A549 (cell line): ENCODE measurements around the gene GTPBP2. TPM values are rescaled to one million over a fixed set of nuclear protein-coding genes. Genes with fewer than 3 reads are reported as not detected.
"Not testable (repeated sequence)": the region's sequence is repeated elsewhere in the genome, so short reads cannot be mapped to it uniquely, and the experiment has no call there.

ENCODE experiments used
- ATAC-seq, 2 experiments: fragments of 200-7000 bp in 1 of 2; fragments of >200 bp in 1 of 2; cut with Nextera tagmentation in 1 of 2; cut with Tn5 transposase in 1 of 2; 3 replicates each; pipeline versions ENCODE4 v1.8.0 to v1.9.1; 2018 to 2020; ENCODE audit warnings: mild to moderate bottlenecking in 1 of 2, moderate library complexity in 1 of 2
- CTCF ChIA-PET: fragments of 300-600 bp; sonication (Branson Sonifier 250); formaldehyde crosslinking; extraction: SDS; loops from one replicate; lab custom pipeline; 2021; ENCODE audit warnings: antibody characterized with exemption, inconsistent platforms; lab: Yijun Ruan, JAX
- POLR2A ChIA-PET: fragments of 350-600 bp; formaldehyde crosslinking; extraction: SDS; loops from one replicate; lab custom pipeline; 2021; ENCODE audit warnings: antibody characterized with exemption, inconsistent platforms; lab: Yijun Ruan, JAX
- DNase-seq, 2 experiments: peaks; one replicate each; pipeline versions ENCODE4 v3.0.0 to v3.0.0-alpha.2; 2011 to 2016; ENCODE audit warnings: low read depth in 1 of 2, low spot score in 1 of 2
- FAIRE-seq: peaks from 2 replicates; lab custom pipeline; 2011; peaks lifted over from hg19 to GRCh38; lab: Jason Lieb, UNC
- H3K27ac ChIP-seq, 2 experiments: fragments of >200 bp; sonication (Bioruptor Twin); formaldehyde crosslinking; 3 replicates each; pipeline ENCODE4 v1.5.1; 2016 to 2017
- H3K4me1 ChIP-seq: fragments of >200 bp; sonication (Bioruptor Twin); formaldehyde crosslinking; 3 replicates; pipeline ENCODE4 v1.6.1; 2016
- H3K4me2 ChIP-seq: fragments of >200 bp; sonication (Bioruptor Twin); formaldehyde crosslinking; 3 replicates; pipeline ENCODE4 v1.6.1; 2016
- H3K4me3 ChIP-seq: fragments of >200 bp; sonication (Bioruptor Twin); formaldehyde crosslinking; 3 replicates; pipeline ENCODE4 v1.5.1; 2016
- H3K9me3 ChIP-seq: fragments of >200 bp; sonication (Bioruptor Twin); formaldehyde crosslinking; 3 replicates; pipeline ENCODE4 v1.6.1; 2016
- BCL3 ChIP-seq: fragments of >200 bp; sonication (Bioruptor Twin); formaldehyde crosslinking; IDR thresholded peaks from 3 replicates; pipeline ENCODE4 v1.6.1; 2016
- CBX8 ChIP-seq: fragments of 200-600 bp; sonication (generic); IDR thresholded peaks from 2 replicates; pipeline ENCODE4 v1.6.1; 2016
- CEBPB ChIP-seq, 2 experiments: fragments of >200 bp in 1 of 2; sonication (Bioruptor Twin) in 1 of 2; formaldehyde crosslinking in 1 of 2; IDR thresholded peaks; 2 replicates each; pipeline ENCODE4 v1.6.1; 2012 to 2016
- CHD2 ChIP-seq: fragments of 150-350 bp; IDR thresholded peaks from 2 replicates; pipeline ENCODE4 v1.6.1; 2014; ENCODE audit warnings: low read length; ENCODE audit not compliant: partially characterized antibody
- E2F6 ChIP-seq: IDR thresholded peaks from 2 replicates; pipeline ENCODE4 v1.6.1; 2012; ENCODE audit warnings: low read depth, borderline replicate concordance
- EHF ChIP-seq: fragments of 250-450 bp; sonication (Bioruptor Pico); IDR thresholded peaks from 2 replicates; pipeline ENCODE4 v1.5.0; 2020; ENCODE audit warnings: mild to moderate bottlenecking
- ESRRA ChIP-seq: fragments of 150-350 bp; IDR thresholded peaks from 2 replicates; pipeline ENCODE4 v1.6.1; 2014; ENCODE audit warnings: mild to moderate bottlenecking, low read length, borderline replicate concordance
- FOSB ChIP-seq: fragments of 250-450 bp; sonication (Bioruptor Pico); IDR thresholded peaks from 2 replicates; pipeline ENCODE4 v1.5.0; 2020; ENCODE audit warnings: mild to moderate bottlenecking, moderate library complexity
- GATA3 ChIP-seq: IDR thresholded peaks from 2 replicates; pipeline ENCODE4 v1.6.1; 2012; ENCODE audit warnings: borderline replicate concordance
- JUNB ChIP-seq: fragments of >200 bp; sonication (Bioruptor Twin); formaldehyde crosslinking; IDR thresholded peaks from 2 replicates; pipeline ENCODE4 v1.6.1; 2016
- PBX3 ChIP-seq: IDR thresholded peaks from 2 replicates; pipeline ENCODE4 v1.6.1; 2012
- REST ChIP-seq: fragments of 200-600 bp; sonication (generic); IDR thresholded peaks from 2 replicates; pipeline ENCODE4 v1.6.1; 2016; ENCODE audit warnings: antibody characterized with exemption, mild to moderate bottlenecking, moderate library complexity
- SMC3 ChIP-seq: fragments of >200 bp; sonication (Bioruptor Twin); formaldehyde crosslinking; IDR thresholded peaks from 3 replicates; pipeline ENCODE4 v1.6.1; 2018; ENCODE audit warnings: inconsistent platforms
- USF2 ChIP-seq: fragments of 450-650 bp; IDR thresholded peaks from 2 replicates; pipeline ENCODE4 v1.6.1; 2014; ENCODE audit warnings: antibody characterized with exemption
- ZC3H11A ChIP-seq: fragments of 450-650 bp; IDR thresholded peaks from 2 replicates; pipeline ENCODE4 v1.6.1; 2014; ENCODE audit warnings: antibody characterized with exemption, mild to moderate bottlenecking
- WGBS: methylation state at CpG from one replicate; pipeline ENCODE4 v1.1.6; 2017; ENCODE audit errors: missing lambda C conversion rate; 5-methylcytosine and 5-hydroxymethylcytosine counted together
- polyA plus RNA-seq, 4 experiments: library from polyadenylated mRNA; depleted of rRNA in 3 of 4; stranded (reverse); fragments of >200 nt; fragmentation: RNase III in 1 of 4; extraction: RNeasy Plus Mini Kit Qiagen cat#74134 plus additional on column Dnase treatment in 1 of 4; gene quantifications; 2 replicates in 3 of 4; 3 replicates in 1 of 4; pipeline ENCODE4 v1.2.3, GENCODE V29; 2011 to 2017

Gene GTPBP2
- polyA plus RNA-seq, 2 of the 4 experiments (the other 2 are of a cell fraction), result 28.9 to 59.6 TPM

GRCh38 chr6:43666196-43666920 lies 37.3 kb upstream of the GTPBP2 start:
- FAIRE-seq, result no peak
- POLR2A ChIA-PET, result no interaction called here
- no peak overlapping the region for H3K4me2 ChIP-seq
- no peaks in the 10 kb centered on the region for H3K9me3 ChIP-seq
- WGBS, result 53% methylated on average over 11 of the region's 13 CpGs
- DNase-seq, result no peak
- no peak overlapping the region for H3K4me3 ChIP-seq
- CTCF ChIA-PET, result interaction anchor here (0.8 to 11.5 kb wide), 32 partner anchors 10 to 466 kb away, joined by 3 to 72 read pairs (median 6); partner anchors contain the start of genes MRPS18A, RSPH9 and VEGFA
- no peak overlapping the region for H3K27ac ChIP-seq
- peaks cover 14% of the 10 kb centered on the region; the same call in 2 of the 3 replicates for H3K4me1 ChIP-seq
- TF ChIP-seq SMC3 (no peak), ESRRA (no peak), CBX8 (no peak)
- ATAC-seq, result no peak

GRCh38 chr6:43665376-43665775 lies 36.3 kb upstream of the GTPBP2 start:
- FAIRE-seq (no peak), DNase-seq (no peak), ATAC-seq (no peak)
- H3K4me3 ChIP-seq, result no peak overlapping the region
- POLR2A ChIA-PET, result interaction anchor here (1.4 kb wide), 1 partner anchor 36 kb away, joined by 4 read pairs; the partner anchor contains the start of gene GTPBP2
- no peak overlapping the region for H3K27ac ChIP-seq
- TF ChIP-seq REST, result no peak
- no peak for TF ChIP-seq CEBPB (IDR thresholded peaks at IDR 0.05)
- no peak for TF ChIP-seq PBX3
- no peak for TF ChIP-seq ZC3H11A
- no peak for TF ChIP-seq JUNB
- TF ChIP-seq FOSB (CRISPR knock-in tag), result no peak
- no peak for TF ChIP-seq CHD2
- TF ChIP-seq GATA3, result no peak
- TF ChIP-seq E2F6, result no peak
- no peak for TF ChIP-seq EHF (CRISPR knock-in tag)
- TF ChIP-seq USF2, result no peak
- no peak for TF ChIP-seq BCL3
- CTCF ChIA-PET, result interaction anchor here (0.9 to 11.5 kb wide), 15 partner anchors 9 to 414 kb away, joined by 3 to 72 read pairs (median 8); partner anchors contain the start of genes RSPH9 and VEGFA
- H3K4me1 ChIP-seq, result peaks cover 14% of the 10 kb centered on the region; the same call in 2 of the 3 replicates
- WGBS, result 100% methylated on average over 1 of the region's 1 CpG
- no peaks in the 10 kb centered on the region for H3K9me3 ChIP-seq
- H3K4me2 ChIP-seq, result no peak overlapping the region

- DNase-seq, H3K4me1 ChIP-seq, H3K27ac ChIP-seq, H3K9me3 ChIP-seq, H3K4me2 ChIP-seq, ATAC-seq, FAIRE-seq, H3K4me3 ChIP-seq: not testable (repeated sequence)
- POLR2A ChIA-PET, result interaction anchor here (1.1 kb wide), 1 partner anchor 107 kb away, joined by 4 read pairs; the partner anchor contains the start of gene VEGFA
- CTCF ChIA-PET, result interaction anchor here (0.9 to 1.9 kb wide), 4 partner anchors 107 to 417 kb away, joined by 3 to 5 read pairs (median 4); partner anchors contain the start of gene VEGFA
- WGBS, result 90% methylated on average over 4 of the region's 5 CpGs
These were observed 33.9 kb upstream of the GTPBP2 start for GRCh38 chr6:43662948-43663347.
